SJCRH30 (cell line): ENCODE results near the gene KCNE4. TPM values are rescaled to one million over a fixed set of nuclear protein-coding genes. Genes with fewer than 3 reads are reported as not detected.

Source experiments
- DNase-seq, 2 experiments: peaks; one replicate each; pipeline ENCODE4 v3.0.0-alpha.2; 2015 to 2020
- H3K27ac ChIP-seq: fragments of 250-450 bp; sonication (Bioruptor Pico); 2 replicates; pipeline ENCODE4 v1.5.1; 2020; ENCODE audit warnings: mild to moderate bottlenecking, moderate library complexity
- H3K27me3 ChIP-seq: fragments of 250-450 bp; sonication (Bioruptor Pico); 2 replicates; pipeline ENCODE4 v1.5.1; 2020; ENCODE audit warnings: mild to moderate bottlenecking, moderate library complexity
- H3K36me3 ChIP-seq: fragments of 250-450 bp; sonication (Bioruptor Pico); 2 replicates; pipeline ENCODE4 v1.5.1; 2020; ENCODE audit warnings: mild to moderate bottlenecking, moderate library complexity
- H3K4me1 ChIP-seq: fragments of 250-450 bp; sonication (Bioruptor Pico); 2 replicates; pipeline ENCODE4 v1.5.1; 2020; ENCODE audit warnings: mild to moderate bottlenecking, moderate library complexity
- H3K4me3 ChIP-seq: fragments of 250-450 bp; sonication (Bioruptor Pico); 2 replicates; pipeline ENCODE4 v1.5.1; 2020; ENCODE audit warnings: mild to moderate bottlenecking, moderate library complexity
- H3K9me3 ChIP-seq: fragments of 250-450 bp; sonication (Bioruptor Pico); replicated peaks from 2 replicates; pipeline ENCODE4 v1.5.1; 2020; ENCODE audit warnings: mild to moderate bottlenecking, moderate library complexity
- total RNA-seq: library from RNA; depleted of rRNA; stranded (reverse); fragments of >200 nt; shearing (Covaris generic); gene quantifications from 2 replicates; pipeline ENCODE4 v1.2.3, GENCODE V29; 2014

Gene KCNE4
- total RNA-seq, 1 experiment from 2014 or later: 0.02 TPM

GRCh38 chr2:223032187-223033142 lies 19.5 kb upstream of the KCNE4 start:
- Histone ChIP-seq H3K4me3 (no peak overlapping the region), H3K27ac (no peak overlapping the region), H3K4me1 (no peaks in the 10 kb centered on the region), H3K9me3 (0 out of 2 replicates have a peak, but pooled peaks cover 7% of the 10 kb centered on the region), H3K27me3 (no peaks in the 10 kb centered on the region), H3K36me3 (no peaks in the 10 kb centered on the region)
- DNase-seq: no peak

GRCh38 chr2:223034221-223034975 lies 17.6 kb upstream of the KCNE4 start:
- H3K27ac ChIP-seq: no peak overlapping the region
- no peaks in the 10 kb centered on the region for H3K4me1 ChIP-seq
- no peak overlapping the region for H3K4me3 ChIP-seq
- DNase-seq: no peak
- H3K27me3 ChIP-seq: no peaks in the 10 kb centered on the region
- H3K9me3 ChIP-seq: 0 out of 2 replicates have a peak, but pooled peaks cover 7% of the 10 kb centered on the region
- H3K36me3 ChIP-seq: no peaks in the 10 kb centered on the region

- no peak for DNase-seq
- Histone ChIP-seq H3K4me1 (peaks cover 5% of the 10 kb centered on the region; the same call in 1 of the 2 replicates), H3K36me3 (no peaks in the 10 kb centered on the region), H3K9me3 (0 out of 2 replicates have a peak, but pooled peaks cover 5% of the 10 kb centered on the region), H3K27ac (no peak overlapping the region), H3K4me3 (no peak overlapping the region), H3K27me3 (no peaks in the 10 kb centered on the region)
These were observed 15.1 kb upstream of the KCNE4 start for GRCh38 chr2:223036790-223037444.

DNA sequence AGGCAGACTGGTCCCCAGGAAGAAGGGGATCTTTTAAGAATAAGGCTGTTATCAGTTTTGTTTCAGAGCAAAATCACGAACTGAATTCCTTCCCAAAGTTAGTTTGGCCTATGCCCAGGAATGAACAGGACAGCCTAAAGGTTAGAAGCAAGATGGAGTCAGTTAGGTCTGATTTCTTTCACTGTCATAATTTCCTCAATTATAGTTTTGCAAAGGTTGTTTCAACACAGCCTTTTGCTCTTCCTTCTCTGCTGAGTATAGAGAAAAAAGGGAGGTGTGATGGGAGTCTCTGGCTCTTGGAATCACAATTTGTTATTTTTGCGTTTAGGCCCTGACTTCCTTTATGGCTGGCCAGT lies 14.6 kb upstream of the KCNE4 start:
- H3K36me3 ChIP-seq: no peaks in the 10 kb centered on the region
- no peaks in the 10 kb centered on the region for H3K27me3 ChIP-seq
- DNase-seq: no peak
- no peak overlapping the region for H3K27ac ChIP-seq
- H3K4me1 ChIP-seq: peaks cover 5% of the 10 kb centered on the region; the same call in 1 of the 2 replicates
- no peaks in the 10 kb centered on the region for H3K9me3 ChIP-seq
- H3K4me3 ChIP-seq: no peak overlapping the region

- Histone ChIP-seq H3K9me3 (no peaks in the 10 kb centered on the region), H3K36me3 (no peaks in the 10 kb centered on the region), H3K4me1 (peaks cover 5% of the 10 kb centered on the region; the same call in 1 of the 2 replicates), H3K27ac (no peak overlapping the region), H3K27me3 (no peaks in the 10 kb centered on the region), H3K4me3 (no peak overlapping the region)
- no peak for DNase-seq
These were observed 12.4 kb upstream of the KCNE4 start for GRCh38 chr2:223039618-223040017.

GRCh38 chr2:223040527-223040926 lies 11.5 kb upstream of the KCNE4 start:
- Histone ChIP-seq H3K4me3 (no peak overlapping the region), H3K27ac (no peak overlapping the region), H3K4me1 (peaks cover 5% of the 10 kb centered on the region; the same call in 1 of the 2 replicates), H3K36me3 (no peaks in the 10 kb centered on the region), H3K27me3 (no peaks in the 10 kb centered on the region), H3K9me3 (no peaks in the 10 kb centered on the region)
- no peak for DNase-seq

DNA sequence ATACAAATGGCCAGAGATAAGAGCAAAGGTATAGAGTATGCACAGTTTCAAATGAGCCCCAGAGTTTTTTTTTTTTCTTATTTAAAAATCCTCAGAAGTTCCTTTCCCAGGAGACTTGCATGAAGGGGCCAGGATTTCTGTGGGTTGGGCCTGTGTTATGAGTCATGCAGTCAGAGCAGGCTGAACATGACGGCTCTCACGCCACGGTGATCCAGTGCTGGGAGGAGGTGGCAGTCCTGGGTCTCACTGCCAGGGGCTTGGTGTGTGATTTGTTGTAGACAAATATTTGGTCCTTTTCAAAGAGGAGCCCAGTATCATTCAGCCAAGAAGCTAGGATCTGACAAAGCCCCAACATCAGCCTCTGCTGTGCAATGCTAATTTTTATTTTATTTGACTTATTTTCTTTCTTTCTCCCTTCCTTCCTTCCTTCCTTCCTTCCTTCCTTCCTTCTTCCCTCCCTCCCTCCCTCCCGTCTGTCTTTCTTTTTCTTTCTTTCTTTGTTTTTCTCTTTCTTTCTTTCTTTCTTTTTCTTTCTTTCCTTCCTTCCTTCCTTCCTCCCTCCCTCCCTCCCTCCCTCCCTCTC lies 10.4 kb upstream of the KCNE4 start:
- Histone ChIP-seq H3K4me1 (peaks cover 5% of the 10 kb centered on the region; the same call in 1 of the 2 replicates), H3K9me3 (no peaks in the 10 kb centered on the region), H3K36me3 (no peaks in the 10 kb centered on the region), H3K27ac (no peak overlapping the region), H3K27me3 (no peaks in the 10 kb centered on the region), H3K4me3 (no peak overlapping the region)
- DNase-seq: peak; percentile 68 to 71

GRCh38 chr2:223042284-223042683 lies 9.7 kb upstream of the KCNE4 start:
- Histone ChIP-seq H3K4me3 (no peak overlapping the region), H3K9me3 (no peaks in the 10 kb centered on the region), H3K27me3 (no peaks in the 10 kb centered on the region), H3K36me3 (no peaks in the 10 kb centered on the region), H3K27ac (no peak overlapping the region), H3K4me1 (peaks cover 5% of the 10 kb centered on the region; the same call in 1 of the 2 replicates)
- DNase-seq: no peak

- no peak for DNase-seq
- H3K36me3 ChIP-seq: no peaks in the 10 kb centered on the region
- peaks cover 5% of the 10 kb centered on the region; the same call in 1 of the 2 replicates for H3K4me1 ChIP-seq
- no peak overlapping the region for H3K27ac ChIP-seq
- H3K9me3 ChIP-seq: no peaks in the 10 kb centered on the region
- H3K4me3 ChIP-seq: no peak overlapping the region
- no peaks in the 10 kb centered on the region for H3K27me3 ChIP-seq
These were observed 9.3 kb upstream of the KCNE4 start for GRCh38 chr2:223042704-223043118.

DNA sequence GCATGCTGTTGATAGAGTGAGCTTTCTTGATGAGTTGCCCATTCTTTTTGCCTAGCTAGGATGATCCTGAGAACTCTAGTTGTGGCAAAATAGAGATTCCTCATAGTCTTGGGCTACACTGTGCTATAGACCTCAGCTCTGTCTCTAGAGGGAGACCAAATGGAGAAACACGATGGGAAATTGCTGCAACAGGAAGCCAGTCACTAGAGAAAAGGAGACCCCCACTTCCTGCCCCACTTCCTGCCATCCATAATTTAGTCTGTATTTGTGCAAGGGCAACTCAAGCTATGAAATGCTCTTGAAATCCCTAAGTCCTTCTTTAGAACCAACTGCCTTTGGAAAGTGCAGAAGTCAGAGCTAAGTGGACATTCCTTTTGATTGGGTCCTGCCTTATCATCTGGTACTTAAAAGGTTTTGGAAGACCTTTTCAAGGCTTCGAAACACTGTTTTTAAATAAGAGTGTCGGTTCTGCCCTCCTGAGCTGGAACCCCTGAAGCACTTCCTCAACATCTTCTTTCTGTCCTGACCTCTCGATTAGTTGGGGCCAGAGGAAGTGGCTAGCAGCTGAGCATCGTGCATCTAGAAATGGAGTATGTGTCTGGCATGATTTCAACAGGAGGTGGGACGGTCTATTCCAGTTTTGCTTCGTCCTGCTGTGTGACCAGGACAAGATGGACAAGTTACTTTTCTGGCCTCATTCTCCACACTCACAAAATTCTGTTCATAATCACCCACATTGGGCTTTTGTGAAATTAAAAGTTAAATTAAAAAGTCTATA lies 8.6 kb upstream of the KCNE4 start:
- no peak for DNase-seq
- Histone ChIP-seq H3K27me3 (no peaks in the 10 kb centered on the region), H3K9me3 (no peaks in the 10 kb centered on the region), H3K36me3 (no peaks in the 10 kb centered on the region), H3K4me1 (peaks cover 5% of the 10 kb centered on the region; the same call in 1 of the 2 replicates), H3K4me3 (no peak overlapping the region), H3K27ac (no peak overlapping the region)

DNA sequence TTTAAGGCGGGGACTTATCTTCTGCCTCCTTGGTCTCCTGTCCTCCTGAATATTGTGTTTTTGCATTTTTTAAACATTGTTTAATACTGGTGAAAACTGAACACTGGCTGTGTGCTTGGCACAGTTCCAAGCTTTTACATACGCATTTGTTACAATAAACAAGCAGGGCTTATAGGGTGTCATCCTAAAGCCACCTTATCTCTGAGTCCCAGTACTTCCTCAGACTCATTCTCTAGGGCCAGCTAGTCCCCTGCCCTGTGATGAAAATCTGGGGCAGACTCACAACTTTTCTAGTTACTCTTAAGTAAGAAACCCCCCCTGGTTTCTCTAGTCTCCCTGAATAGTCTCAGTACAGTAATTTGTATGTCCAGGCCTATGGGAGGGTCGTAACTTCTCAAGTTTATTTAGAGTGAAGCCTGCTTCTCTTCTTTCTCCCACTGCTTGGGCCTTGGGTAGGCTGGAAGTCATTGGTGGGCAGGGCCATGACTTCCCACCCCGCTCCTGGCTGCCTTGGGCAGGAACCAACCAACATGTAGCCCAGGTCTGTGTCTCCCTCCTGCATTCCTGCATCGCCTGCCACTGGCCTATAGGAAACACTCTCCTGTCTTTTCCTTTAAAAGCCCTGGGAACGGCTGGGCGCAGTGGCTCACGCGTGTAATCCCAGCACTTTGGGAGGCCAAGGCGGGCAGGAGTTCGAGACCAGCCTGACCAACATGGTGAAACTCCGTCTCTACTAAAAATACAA lies 7.7 kb upstream of the KCNE4 start:
- Histone ChIP-seq H3K27ac (no peak overlapping the region), H3K4me3 (no peak overlapping the region), H3K4me1 (peaks cover 5% of the 10 kb centered on the region; the same call in 1 of the 2 replicates), H3K36me3 (no peaks in the 10 kb centered on the region), H3K9me3 (no peaks in the 10 kb centered on the region), H3K27me3 (no peaks in the 10 kb centered on the region)
- no peak for DNase-seq

- H3K4me1 ChIP-seq: peaks cover 5% of the 10 kb centered on the region; the same call in 1 of the 2 replicates
- H3K36me3 ChIP-seq: no peaks in the 10 kb centered on the region
- no peaks in the 10 kb centered on the region for H3K27me3 ChIP-seq
- DNase-seq: no peak
- H3K9me3 ChIP-seq: no peaks in the 10 kb centered on the region
- H3K27ac ChIP-seq: no peak overlapping the region
- no peak overlapping the region for H3K4me3 ChIP-seq
These were observed 6.9 kb upstream of the KCNE4 start for GRCh38 chr2:223044916-223045700.
